ENCODE measurements around the gene GPR161. TPM values are rescaled to one million over a fixed set of nuclear protein-coding genes. Genes with fewer than 3 reads are reported as not detected.
"Not testable (repeated sequence)": the region's sequence is repeated elsewhere in the genome, so short reads cannot be mapped to it uniquely, and the experiment has no call there.

GPR161 gene, protein sequence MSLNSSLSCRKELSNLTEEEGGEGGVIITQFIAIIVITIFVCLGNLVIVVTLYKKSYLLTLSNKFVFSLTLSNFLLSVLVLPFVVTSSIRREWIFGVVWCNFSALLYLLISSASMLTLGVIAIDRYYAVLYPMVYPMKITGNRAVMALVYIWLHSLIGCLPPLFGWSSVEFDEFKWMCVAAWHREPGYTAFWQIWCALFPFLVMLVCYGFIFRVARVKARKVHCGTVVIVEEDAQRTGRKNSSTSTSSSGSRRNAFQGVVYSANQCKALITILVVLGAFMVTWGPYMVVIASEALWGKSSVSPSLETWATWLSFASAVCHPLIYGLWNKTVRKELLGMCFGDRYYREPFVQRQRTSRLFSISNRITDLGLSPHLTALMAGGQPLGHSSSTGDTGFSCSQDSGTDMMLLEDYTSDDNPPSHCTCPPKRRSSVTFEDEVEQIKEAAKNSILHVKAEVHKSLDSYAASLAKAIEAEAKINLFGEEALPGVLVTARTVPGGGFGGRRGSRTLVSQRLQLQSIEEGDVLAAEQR
- not detected for total RNA-seq
- not detected for polyA plus RNA-seq

DNA sequence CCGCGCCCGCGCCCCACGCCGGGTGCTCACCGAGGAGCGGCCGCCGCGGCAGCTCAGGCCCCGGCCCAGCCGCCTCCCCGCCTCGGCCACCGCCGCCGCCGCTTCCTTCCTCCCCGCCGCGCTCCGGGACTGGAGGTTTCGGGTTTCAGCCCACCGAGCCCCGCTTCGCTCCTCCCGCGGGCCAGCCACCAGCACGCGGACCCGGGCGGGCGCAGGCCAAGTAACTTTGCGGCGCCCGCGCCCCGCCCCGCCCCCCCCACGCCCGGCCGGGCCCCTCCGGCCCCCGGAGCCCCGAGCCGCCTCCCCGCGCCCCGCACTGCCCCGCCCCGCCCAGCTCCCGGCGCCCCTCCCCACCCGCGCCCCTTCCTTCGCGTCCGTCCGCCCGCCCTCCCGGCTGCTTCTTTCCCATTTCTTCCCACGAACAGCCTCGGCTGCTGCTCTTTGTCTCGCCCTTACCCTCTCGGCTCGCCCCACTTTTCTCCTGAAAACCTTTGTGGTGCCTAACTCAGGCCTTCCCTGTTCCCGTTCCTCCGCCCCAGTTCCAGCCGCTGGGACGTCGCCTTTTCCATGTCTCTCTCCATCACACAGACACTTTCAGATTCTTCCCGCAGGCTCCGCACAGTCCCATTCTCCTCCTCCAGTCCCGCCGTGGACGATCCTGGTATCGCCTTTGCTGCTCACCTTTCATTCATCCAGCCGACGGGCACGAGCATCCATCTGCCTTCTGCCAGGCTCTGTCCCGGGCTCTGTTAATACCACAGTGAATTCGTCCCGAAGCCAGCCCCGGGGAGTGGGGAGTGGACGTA, at the start of gene GPR161:
Gene GPR161, minus strand, starts transcription at position 222 of the 806 bp plus-strand sequence. CDS start 32,080 bp downstream, outside the sequence.
- Histone ChIP-seq H3K9me3 (ENCODE audit: control insufficient read depth in 2 of 2, low read length in 2 of 2) (no peaks in the 10 kb centered on the region), H3K36me3 (ENCODE audit: control insufficient read depth, insufficient read depth, low read length) (no peaks in the 10 kb centered on the region), H3K27ac (ENCODE audit: insufficient read depth, low read length, poor library complexity, severe bottlenecking) (no peak within 1 kb of the TSS), H3K4me1 (ENCODE audit: control insufficient read depth, insufficient read depth, low read length, poor library complexity, severe bottlenecking) (peaks cover 17% of the 10 kb centered on the region), H3K4me3 (ENCODE audit: low read depth, low read length) (peak within 1 kb of the TSS; percentile 64), H3K27me3 (ENCODE audit: control insufficient read depth, insufficient read depth, low read length) (peaks cover 22% of the 10 kb centered on the region)
- peak in 1 of 2 donors; percentile 32 for ATAC-seq (ENCODE audit: low read depth in 2 of 2)
- Mint-ChIP-seq H3K4me1 (peaks cover 0 to 23% (median 13%) of the 10 kb centered on the region in 4 donors), H3K36me3 (no peaks in the 10 kb centered on the region), H3K4me3 (peak within 1 kb of the TSS; percentile 86 to 89 (median 88)), H3K27ac (peak within 1 kb of the TSS in 2 of 3 donors; percentile 32 to 80), H3K9me3 (peaks cover 0 to 6% (median 0%) of the 10 kb centered on the region in 7 donors), H3K27me3 (peaks cover 73% of the 10 kb centered on the region)
- DNase-seq = peak; percentile 2 to 19 (median 14)

DNA sequence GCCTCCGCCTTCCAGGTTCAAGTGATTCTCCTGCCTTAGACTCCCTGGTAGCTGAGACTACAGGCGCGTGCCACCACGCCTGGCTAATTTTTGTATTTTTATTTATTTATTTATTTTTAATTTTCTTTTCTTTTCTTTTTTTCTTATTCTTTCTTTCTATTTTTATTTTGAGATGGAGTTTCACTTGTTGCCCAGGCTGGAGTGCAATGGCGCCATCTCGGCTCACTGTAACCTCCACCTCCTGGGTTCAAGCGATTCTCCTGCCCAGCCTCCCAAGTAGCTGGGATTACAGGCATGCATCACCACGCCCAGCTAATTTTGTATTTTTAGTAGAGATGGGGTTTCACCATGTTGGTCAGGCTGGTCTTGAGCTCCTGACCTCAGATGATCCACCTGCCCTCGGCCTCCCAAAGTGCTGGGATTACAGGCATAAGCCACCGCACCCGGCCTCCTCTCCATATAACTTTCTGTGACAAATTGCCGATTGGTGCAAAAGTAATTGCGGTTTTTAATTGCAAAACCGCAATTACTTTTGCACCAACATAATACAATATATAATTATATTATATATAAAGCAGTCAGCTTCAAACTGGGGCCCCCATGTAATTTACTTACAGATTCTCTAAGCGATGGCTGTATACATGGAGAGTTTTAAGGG, 44.5 kb upstream of the GPR161 start:
- H3K4me1 Mint-ChIP-seq = peaks cover 0 to 22% (median 12%) of the 10 kb centered on the region in 4 donors
- peaks cover 19% of the 10 kb centered on the region for H3K4me1 ChIP-seq (ENCODE audit: control insufficient read depth, insufficient read depth, low read length, poor library complexity, severe bottlenecking)
- not testable (repeated sequence) for H3K27me3 ChIP-seq (ENCODE audit: control insufficient read depth, insufficient read depth, low read length); H3K9me3 Mint-ChIP-seq; DNase-seq; H3K36me3 Mint-ChIP-seq; H3K4me3 ChIP-seq (ENCODE audit: low read depth, low read length); H3K27ac Mint-ChIP-seq; H3K27me3 Mint-ChIP-seq; H3K9me3 ChIP-seq (ENCODE audit: control insufficient read depth in 2 of 2, low read length in 2 of 2); ATAC-seq (ENCODE audit: low read depth in 2 of 2); H3K27ac ChIP-seq (ENCODE audit: insufficient read depth, low read length, poor library complexity, severe bottlenecking)
- H3K36me3 ChIP-seq (ENCODE audit: control insufficient read depth, insufficient read depth, low read length) = peaks cover 18% of the 10 kb centered on the region
- H3K4me3 Mint-ChIP-seq = peak overlapping the region in 1 of 4 donors; percentile 51

DNA sequence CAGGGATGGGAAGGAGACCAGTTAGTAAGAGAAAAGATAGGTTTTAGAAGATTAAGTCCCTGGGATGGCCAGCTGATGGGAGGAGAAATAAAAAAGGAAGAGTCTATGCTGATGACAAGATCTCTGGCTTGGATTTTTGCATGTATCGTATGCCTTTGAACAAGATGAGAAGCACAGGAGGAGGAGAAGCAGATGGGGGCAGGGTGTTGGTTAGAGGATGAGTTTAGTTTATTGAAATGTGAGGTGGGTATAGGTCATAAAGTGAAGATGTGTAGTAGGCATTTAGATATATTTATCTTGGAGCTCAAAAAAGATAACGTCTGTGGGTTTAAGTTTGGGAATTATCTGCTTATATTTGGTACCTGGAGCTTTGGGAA, 43.4 kb upstream of the GPR161 start:
- Mint-ChIP-seq H3K4me3 (no peak overlapping the region), H3K4me1 (peaks cover 0 to 19% (median 12%) of the 10 kb centered on the region in 4 donors), H3K27ac (no peak overlapping the region), H3K27me3 (no peaks in the 10 kb centered on the region), H3K9me3 (peaks cover 0 to 1% (median 0%) of the 10 kb centered on the region in 7 donors), H3K36me3 (peaks cover 5% of the 10 kb centered on the region)
- ATAC-seq (ENCODE audit: low read depth in 2 of 2) = no peak
- Histone ChIP-seq H3K4me1 (ENCODE audit: control insufficient read depth, insufficient read depth, low read length, poor library complexity, severe bottlenecking) (peaks cover 19% of the 10 kb centered on the region), H3K27me3 (ENCODE audit: control insufficient read depth, insufficient read depth, low read length) (no peaks in the 10 kb centered on the region), H3K9me3 (ENCODE audit: control insufficient read depth in 2 of 2, low read length in 2 of 2) (no peaks in the 10 kb centered on the region), H3K27ac (ENCODE audit: insufficient read depth, low read length, poor library complexity, severe bottlenecking) (peak overlapping the region; percentile 97), H3K36me3 (ENCODE audit: control insufficient read depth, insufficient read depth, low read length) (peaks cover 14% of the 10 kb centered on the region), H3K4me3 (ENCODE audit: low read depth, low read length) (peak overlapping the region; percentile 94)
- DNase-seq = peak in 1 of 3 donors; percentile 17

DNA sequence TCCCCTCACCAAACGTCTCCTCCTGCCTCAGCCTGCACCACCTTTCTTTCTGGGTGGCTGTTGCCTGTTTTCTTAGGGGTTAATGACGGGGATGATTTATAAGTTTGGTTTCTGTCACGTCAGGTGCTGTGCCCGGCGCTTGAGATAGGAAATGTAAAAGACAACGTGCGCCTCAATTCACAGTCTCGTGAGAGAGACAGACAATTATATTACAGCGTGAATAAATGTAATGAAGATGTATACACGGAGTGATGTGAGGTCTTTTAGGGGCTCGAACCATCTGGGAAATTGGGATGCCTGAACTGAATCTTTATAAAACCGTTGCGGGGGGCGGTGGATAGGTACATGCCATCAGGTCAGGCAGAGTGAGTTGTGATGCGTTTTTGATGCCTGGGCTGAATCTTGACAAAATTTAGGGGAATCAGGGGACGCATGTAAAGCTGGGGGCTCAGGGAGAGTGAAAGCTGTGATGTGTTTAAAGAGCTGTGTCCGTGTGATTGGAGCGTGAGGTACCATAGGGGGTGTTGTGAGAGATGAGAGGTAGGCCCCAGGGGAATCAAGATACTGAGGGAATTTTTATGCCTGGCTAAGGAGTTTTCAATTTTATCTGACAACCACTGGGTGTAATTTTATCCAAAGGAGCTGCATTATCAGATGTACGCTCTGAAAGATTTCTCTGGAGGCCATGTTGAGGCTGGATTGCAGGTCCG, 42.9 kb upstream of the GPR161 start:
- H3K9me3 Mint-ChIP-seq = peaks cover 0 to 1% (median 0%) of the 10 kb centered on the region in 7 donors
- ATAC-seq (ENCODE audit: low read depth in 2 of 2) (no peak), DNase-seq (no peak)
- no peaks in the 10 kb centered on the region for H3K27me3 Mint-ChIP-seq
- peaks cover 19% of the 10 kb centered on the region for H3K4me1 ChIP-seq (ENCODE audit: control insufficient read depth, insufficient read depth, low read length, poor library complexity, severe bottlenecking)
- H3K9me3 ChIP-seq (ENCODE audit: control insufficient read depth in 2 of 2, low read length in 2 of 2) = no peaks in the 10 kb centered on the region
- H3K4me3 ChIP-seq (ENCODE audit: low read depth, low read length) = peak overlapping the region; percentile 94
- H3K4me3 Mint-ChIP-seq = no peak overlapping the region
- no peaks in the 10 kb centered on the region for H3K27me3 ChIP-seq (ENCODE audit: control insufficient read depth, insufficient read depth, low read length)
- H3K27ac ChIP-seq (ENCODE audit: insufficient read depth, low read length, poor library complexity, severe bottlenecking) = peak overlapping the region; percentile 97
- H3K36me3 Mint-ChIP-seq = no peaks in the 10 kb centered on the region
- no peak overlapping the region for H3K27ac Mint-ChIP-seq
- peaks cover 0 to 19% (median 11%) of the 10 kb centered on the region in 4 donors for H3K4me1 Mint-ChIP-seq
- H3K36me3 ChIP-seq (ENCODE audit: control insufficient read depth, insufficient read depth, low read length) = peaks cover 9% of the 10 kb centered on the region

DNA sequence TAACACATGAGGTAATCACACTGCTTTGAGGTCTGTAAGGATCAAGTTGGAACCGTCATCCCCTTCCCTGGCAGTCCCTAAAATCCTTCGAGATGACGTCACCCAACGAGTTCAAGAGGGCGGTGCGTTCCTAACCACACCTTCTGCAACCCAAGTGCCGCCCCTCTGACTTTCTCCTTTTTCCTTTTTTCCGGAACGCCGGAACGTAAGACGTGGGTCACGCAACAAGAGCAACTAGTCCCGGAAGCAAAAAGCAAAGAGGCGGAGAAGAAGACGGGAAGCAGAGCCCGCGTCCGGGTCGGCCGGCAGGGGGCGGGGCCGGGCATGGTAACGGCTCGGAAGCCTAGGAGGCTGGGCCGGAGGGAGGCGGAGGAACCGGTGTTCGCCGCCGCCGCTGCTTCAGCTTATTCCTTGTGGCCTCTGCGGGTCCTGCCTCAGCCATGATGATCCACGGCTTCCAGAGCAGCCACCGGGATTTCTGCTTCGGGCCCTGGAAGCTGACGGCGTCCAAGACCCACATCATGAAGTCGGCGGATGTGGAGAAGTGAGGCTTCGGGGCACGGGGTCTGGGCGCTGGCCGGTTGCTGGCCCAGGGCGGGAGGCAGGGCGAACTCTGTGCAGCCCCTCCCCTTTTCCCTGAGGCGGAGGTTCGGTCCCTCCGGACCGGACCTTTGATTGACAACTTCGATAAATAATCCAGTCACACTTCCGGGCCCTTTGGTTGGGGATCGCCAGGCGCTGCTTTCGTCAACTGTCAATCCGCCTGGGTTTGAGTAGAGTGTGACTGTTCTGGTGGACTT, 42.1 kb upstream of the GPR161 start, which contains the start of gene TIPRL:
Gene TIPRL, plus strand, starts transcription at position 325 of the 800 bp plus-strand sequence. Its CDS starts 116 bp downstream, at position 441.
- Mint-ChIP-seq H3K4me3 (no peak within 1 kb of the TSS), H3K4me1 (peaks cover 0 to 16% (median 7%) of the 10 kb centered on the region in 4 donors), H3K36me3 (no peaks in the 10 kb centered on the region), H3K9me3 (peaks cover 0 to 1% (median 0%) of the 10 kb centered on the region in 7 donors), H3K27ac (no peak within 1 kb of the TSS), H3K27me3 (peaks cover 3% of the 10 kb centered on the region)
- H3K4me3 ChIP-seq (ENCODE audit: low read depth, low read length) = peak within 1 kb of the TSS; percentile 94
- H3K9me3 ChIP-seq (ENCODE audit: control insufficient read depth in 2 of 2, low read length in 2 of 2) = no peaks in the 10 kb centered on the region
- H3K27me3 ChIP-seq (ENCODE audit: control insufficient read depth, insufficient read depth, low read length) = peaks cover 2% of the 10 kb centered on the region
- DNase-seq (peak; percentile 90 to 96 (median 91)), ATAC-seq (ENCODE audit: low read depth in 2 of 2) (peak; percentile 94 to 96)
- peaks cover 3% of the 10 kb centered on the region for H3K36me3 ChIP-seq (ENCODE audit: control insufficient read depth, insufficient read depth, low read length)
- peaks cover 19% of the 10 kb centered on the region for H3K4me1 ChIP-seq (ENCODE audit: control insufficient read depth, insufficient read depth, low read length, poor library complexity, severe bottlenecking)
- H3K27ac ChIP-seq (ENCODE audit: insufficient read depth, low read length, poor library complexity, severe bottlenecking) = peak within 1 kb of the TSS; percentile 97

DNA sequence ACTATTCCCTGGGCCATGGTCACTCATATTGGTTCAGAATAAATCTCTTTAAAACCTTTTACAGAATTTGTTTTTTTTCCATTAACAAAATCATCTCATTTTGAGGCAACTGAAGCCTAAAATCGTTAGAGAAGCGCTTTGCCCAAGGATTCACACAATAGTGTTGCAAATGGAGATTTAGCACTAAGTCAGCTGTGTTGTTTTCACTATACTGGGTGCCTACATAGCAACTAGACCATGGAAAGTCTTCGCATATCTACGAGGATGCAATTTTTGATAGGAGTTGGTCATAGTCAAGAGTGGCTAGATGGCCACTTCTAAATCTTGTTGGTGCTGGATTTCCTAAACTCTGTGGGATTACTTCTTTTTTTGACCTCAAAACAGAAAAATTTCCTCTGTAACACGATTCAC, 41.5 kb upstream of the GPR161 start:
- Mint-ChIP-seq H3K36me3 (no peaks in the 10 kb centered on the region), H3K27ac (no peak overlapping the region), H3K9me3 (peaks cover 0 to 1% (median 0%) of the 10 kb centered on the region in 7 donors), H3K4me1 (peaks cover 0 to 14% (median 2%) of the 10 kb centered on the region in 4 donors), H3K27me3 (peaks cover 9% of the 10 kb centered on the region), H3K4me3 (no peak overlapping the region)
- H3K4me1 ChIP-seq (ENCODE audit: control insufficient read depth, insufficient read depth, low read length, poor library complexity, severe bottlenecking) = peaks cover 19% of the 10 kb centered on the region
- H3K4me3 ChIP-seq (ENCODE audit: low read depth, low read length) = peak overlapping the region; percentile 94
- H3K36me3 ChIP-seq (ENCODE audit: control insufficient read depth, insufficient read depth, low read length) = no peaks in the 10 kb centered on the region
- peaks cover 3% of the 10 kb centered on the region for H3K27me3 ChIP-seq (ENCODE audit: control insufficient read depth, insufficient read depth, low read length)
- peak overlapping the region; percentile 97 for H3K27ac ChIP-seq (ENCODE audit: insufficient read depth, low read length, poor library complexity, severe bottlenecking)
- H3K9me3 ChIP-seq (ENCODE audit: control insufficient read depth in 2 of 2, low read length in 2 of 2) = no peaks in the 10 kb centered on the region
- no peak for DNase-seq
- ATAC-seq (ENCODE audit: low read depth in 2 of 2) = no peak

Data from CD4-positive, CD25-positive, alpha-beta regulatory T cell (primary cell).